ENCODE data around the gene SELPLG.
A peak's percentile ranks its signal among the peaks of the same experiment; 100 is the strongest.
"Not testable (repeated sequence)": the region's sequence is repeated elsewhere in the genome, so short reads cannot be mapped to it uniquely, and the experiment has no call there.

SELPLG gene

GRCh38 chr12:108584456-108585065 lies 49.1 kb downstream of the SELPLG start:
- no peak for DNase-seq

- DNase-seq = no peak
Observed at GRCh38 chr12:108583991-108584390, 49.7 kb downstream of the SELPLG start.

DNA sequence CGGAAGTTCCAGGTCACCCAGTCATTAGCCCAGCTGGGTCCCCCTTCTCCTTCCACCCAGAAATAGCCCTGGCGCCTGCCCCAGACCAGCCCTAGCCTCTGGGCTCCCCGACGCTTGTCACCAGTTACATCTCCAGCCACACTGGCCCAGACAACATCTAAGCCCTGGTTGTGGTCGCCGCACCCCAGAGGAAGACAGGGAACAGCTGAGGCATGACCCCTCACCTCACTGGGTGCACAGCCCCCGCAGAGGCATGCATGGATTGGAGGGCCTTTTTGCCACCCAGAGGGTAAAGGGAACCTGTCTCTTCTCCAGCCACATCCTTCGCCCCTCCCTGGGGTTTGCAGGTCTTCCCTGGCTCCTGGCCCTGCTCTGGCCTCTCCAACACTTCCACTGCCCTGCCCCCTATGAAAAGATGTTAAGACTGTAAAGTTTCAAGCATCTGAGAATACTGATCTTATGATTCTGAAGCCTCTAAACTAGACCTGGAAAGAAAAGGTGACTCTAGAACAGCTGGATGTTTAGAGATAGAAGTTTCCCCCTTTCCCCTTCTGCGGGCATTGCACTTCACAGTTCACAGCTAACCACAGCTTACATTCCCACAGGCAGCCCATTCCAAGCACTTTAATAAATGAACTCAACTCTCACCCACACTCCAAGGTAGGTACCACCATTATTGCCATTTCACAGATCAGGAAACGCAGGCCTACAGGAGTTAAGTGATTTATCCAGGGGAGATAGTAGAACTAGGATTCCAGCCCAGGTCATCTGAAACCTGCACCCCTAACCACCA lies 50.5 kb downstream of the SELPLG start:
- no peak for DNase-seq

DNA sequence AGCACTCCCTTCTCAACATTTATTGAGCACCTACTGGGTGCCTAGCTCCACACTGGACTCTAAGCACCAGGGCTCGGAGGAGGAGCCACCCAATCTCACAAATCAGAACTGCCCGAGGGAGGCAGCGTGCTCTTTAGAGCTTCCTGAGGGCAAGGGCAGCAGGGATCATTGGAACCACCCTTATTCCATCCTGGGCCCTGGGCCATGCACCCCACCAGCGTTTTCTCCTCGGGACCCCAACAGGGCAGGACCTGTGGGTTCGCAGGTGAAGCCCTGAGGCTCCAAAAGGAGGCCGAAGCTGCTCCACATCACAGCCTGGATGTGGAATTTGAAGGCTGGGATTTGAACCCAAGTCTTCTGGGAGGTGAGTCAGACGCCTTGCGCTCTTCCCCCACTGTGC lies 51.2 kb downstream of the SELPLG start:
- no peak for DNase-seq

DNA sequence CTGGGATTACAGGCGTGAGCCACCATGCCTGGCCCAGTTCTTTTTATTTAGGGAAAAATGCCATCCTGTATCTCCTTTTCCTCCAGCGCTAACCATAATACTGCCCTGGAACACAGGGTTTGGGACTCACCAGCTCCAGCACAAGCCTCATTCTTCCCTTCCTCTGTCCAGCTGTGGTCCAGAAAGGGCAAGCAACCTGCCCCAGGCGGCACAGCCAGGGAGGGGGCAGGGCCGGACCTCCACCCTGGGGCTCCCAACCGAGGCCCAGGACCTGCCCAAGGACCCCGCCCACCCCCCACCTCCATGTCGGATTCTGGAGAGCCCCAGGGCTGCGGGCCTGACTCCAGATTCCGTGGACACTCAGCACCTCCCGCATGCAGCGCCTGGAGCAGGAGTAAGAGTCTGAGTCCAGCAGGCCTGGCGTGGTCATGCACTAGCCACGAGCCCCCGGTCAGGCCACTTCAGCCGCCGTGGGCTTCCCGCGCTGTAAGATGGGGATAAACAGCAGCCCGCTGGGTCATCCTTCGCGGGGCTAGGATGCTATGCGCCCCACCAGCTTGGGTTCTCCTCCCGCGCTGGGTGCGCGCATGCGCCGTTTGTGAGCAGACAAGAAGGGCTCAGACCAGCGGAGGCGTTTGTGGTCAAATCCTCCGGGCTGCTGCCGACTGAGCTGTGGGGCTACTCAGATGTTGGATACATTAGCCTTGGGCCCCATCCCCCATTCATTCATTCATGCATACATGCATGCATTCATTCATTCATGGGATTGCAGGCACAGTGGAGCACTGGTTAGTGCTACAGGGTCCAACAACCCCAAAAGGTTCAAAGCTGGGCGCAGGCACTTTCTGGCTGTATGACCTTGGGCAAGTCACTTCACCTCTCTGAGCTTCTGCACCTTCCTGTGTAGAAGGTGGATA lies 52.1 kb downstream of the SELPLG start:
- DNase-seq = no peak

GRCh38 chr12:108580531-108580930 lies 53.2 kb downstream of the SELPLG start:
- no peak for DNase-seq

GRCh38 chr12:108578813-108579212 lies 54.9 kb downstream of the SELPLG start:
- no peak for DNase-seq

DNA sequence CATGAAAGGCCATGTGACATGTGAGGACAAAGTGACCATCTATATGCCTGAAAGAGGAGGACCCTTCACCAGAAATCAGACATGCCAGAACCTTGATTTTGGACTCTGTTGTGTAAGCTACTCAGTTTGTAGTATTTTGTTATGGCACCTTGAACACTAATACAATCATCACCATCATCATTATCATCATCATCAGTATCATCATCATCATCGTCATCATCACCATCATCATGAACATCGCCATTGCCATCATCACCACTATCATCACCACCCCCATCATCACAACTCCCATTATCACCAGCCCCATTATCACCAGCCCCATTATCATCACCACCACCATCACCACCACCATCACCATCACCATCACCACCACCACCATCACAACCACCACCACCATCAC lies 55.4 kb downstream of the SELPLG start:
- DNase-seq = no peak

GRCh38 chr12:108577458-108577857 lies 56.2 kb downstream of the SELPLG start:
- DNase-seq = no peak

- DNase-seq = no peak
Observed at GRCh38 chr12:108576660-108577234, 56.9 kb downstream of the SELPLG start.

- peak; percentile 28 for DNase-seq
Observed at GRCh38 chr12:108575199-108575912, 58.3 kb downstream of the SELPLG start.

- DNase-seq = not testable (repeated sequence)
Observed at GRCh38 chr12:108574276-108574675, 59.4 kb downstream of the SELPLG start.

GRCh38 chr12:108573317-108573716 lies 60.4 kb downstream of the SELPLG start:
- no peak for DNase-seq

GRCh38 chr12:108572166-108572790 lies 61.4 kb downstream of the SELPLG start:
- no peak for DNase-seq

Measured in MV-4-11 (cell line).